Uterine smooth muscle cell (primary cell): ENCODE measurements around the gene CAPRIN2. TPM values are rescaled to one million over a fixed set of nuclear protein-coding genes. Genes with fewer than 3 reads are reported as not detected.

ENCODE experiments used
- total RNA-seq: library from RNA; depleted of rRNA; stranded (reverse); fragments of >200 nt; gene quantifications from 2 replicates; pipeline ENCODE4 v1.2.3, GENCODE V29; 2014

CAPRIN2 gene, protein sequence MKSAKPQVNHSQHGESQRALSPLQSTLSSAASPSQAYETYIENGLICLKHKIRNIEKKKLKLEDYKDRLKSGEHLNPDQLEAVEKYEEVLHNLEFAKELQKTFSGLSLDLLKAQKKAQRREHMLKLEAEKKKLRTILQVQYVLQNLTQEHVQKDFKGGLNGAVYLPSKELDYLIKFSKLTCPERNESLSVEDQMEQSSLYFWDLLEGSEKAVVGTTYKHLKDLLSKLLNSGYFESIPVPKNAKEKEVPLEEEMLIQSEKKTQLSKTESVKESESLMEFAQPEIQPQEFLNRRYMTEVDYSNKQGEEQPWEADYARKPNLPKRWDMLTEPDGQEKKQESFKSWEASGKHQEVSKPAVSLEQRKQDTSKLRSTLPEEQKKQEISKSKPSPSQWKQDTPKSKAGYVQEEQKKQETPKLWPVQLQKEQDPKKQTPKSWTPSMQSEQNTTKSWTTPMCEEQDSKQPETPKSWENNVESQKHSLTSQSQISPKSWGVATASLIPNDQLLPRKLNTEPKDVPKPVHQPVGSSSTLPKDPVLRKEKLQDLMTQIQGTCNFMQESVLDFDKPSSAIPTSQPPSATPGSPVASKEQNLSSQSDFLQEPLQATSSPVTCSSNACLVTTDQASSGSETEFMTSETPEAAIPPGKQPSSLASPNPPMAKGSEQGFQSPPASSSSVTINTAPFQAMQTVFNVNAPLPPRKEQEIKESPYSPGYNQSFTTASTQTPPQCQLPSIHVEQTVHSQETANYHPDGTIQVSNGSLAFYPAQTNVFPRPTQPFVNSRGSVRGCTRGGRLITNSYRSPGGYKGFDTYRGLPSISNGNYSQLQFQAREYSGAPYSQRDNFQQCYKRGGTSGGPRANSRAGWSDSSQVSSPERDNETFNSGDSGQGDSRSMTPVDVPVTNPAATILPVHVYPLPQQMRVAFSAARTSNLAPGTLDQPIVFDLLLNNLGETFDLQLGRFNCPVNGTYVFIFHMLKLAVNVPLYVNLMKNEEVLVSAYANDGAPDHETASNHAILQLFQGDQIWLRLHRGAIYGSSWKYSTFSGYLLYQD
- 19.5 and 25.7 TPM in 2 replicates for total RNA-seq

GRCh38 chr12:30754750-30755394 is at the start of gene CAPRIN2:
Gene CAPRIN2 (minus strand): TSS chr12:30754951. CDS start chr12:30753520, 1,431 bp downstream.

DNA sequence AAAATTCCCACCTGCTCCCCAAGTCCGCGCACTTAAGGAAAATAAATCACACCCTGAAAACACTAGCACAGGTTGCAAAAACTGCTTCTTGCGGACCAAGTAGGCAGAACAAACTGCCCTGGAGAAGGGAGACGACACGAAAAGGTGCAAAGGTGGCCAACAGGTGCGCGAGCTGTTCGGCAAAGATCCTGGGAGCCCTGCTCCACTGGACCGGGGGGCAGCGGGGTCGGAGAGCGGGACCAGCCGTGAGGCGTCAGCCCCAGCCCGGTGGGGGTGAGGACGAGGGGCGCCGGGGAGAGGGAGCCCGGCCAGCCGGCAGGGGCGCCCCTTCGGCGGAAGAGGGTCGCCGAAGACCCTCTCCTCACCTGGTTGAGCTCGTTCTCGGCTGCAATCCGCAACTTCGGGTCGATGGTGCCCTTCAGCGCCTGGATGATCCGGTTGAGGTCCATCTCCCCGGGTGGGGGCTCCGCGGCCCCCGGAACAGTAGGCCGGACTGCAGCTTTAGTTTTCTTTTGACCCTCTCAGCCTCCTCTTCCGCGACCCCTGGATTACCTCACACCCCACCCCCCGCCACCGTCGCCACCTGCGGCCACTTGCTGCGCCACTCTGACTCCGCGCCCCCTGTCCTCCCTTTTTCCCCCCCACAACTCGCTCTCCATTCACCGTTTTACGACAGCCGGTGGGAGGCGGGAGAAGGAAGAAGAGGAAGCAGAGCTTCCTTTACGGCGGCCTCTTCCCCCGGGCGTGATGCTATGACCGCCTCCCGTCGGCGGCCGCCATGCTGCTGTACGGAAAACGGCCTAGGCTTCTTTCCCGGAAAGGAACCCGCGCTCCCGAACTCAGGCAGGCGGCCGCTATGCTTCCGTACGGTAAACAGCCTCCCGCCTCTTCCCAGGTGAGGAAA is 59.3 kb downstream of the CAPRIN2 start, which contains the start of gene IPO8:
Gene IPO8 (minus strand): TSS at position 671 of the 904 bp plus-strand sequence. CDS start 222 bp downstream, at position 449.

Other genes with a start within 250 kb of the CAPRIN2 start
- 44.6 and 46.6 TPM in 2 replicates for gene IPO8, start 59.1 kb downstream of the CAPRIN2 start, total RNA-seq
- gene TSPAN11, start 171.8 kb upstream of the CAPRIN2 start, total RNA-seq, result under 0.01 and 0.12 TPM in 2 replicates